Kidney epithelial cell (primary cell): ENCODE measurements around the gene DENND6B. TPM values are rescaled to one million over a fixed set of nuclear protein-coding genes. Genes with fewer than 3 reads are reported as not detected.
A peak's percentile ranks its signal among the peaks of the same experiment; 100 is the strongest.

Experiments used
- DNase-seq: peaks from one replicate; pipeline ENCODE4 v3.0.0-alpha.2; 2010; ENCODE audit warnings: low read depth
- H3K27me3 ChIP-seq: 2 replicates; pipeline ENCODE4 v1.6.0; 2011; ENCODE audit warnings: low read length; ENCODE audit not compliant: control insufficient read depth, insufficient read depth
- H3K36me3 ChIP-seq: 2 replicates; pipeline ENCODE4 v1.5.1; 2011; ENCODE audit warnings: low read length; ENCODE audit not compliant: control insufficient read depth, insufficient read depth
- H3K4me3 ChIP-seq: 2 replicates; pipeline ENCODE4 v1.5.1; 2011; ENCODE audit warnings: low read depth, mild to moderate bottlenecking, control low read depth, low read length
- total RNA-seq: library from RNA; depleted of rRNA; stranded (reverse); fragments of >200 nt; gene quantifications from 2 replicates; pipeline ENCODE4 v1.2.3, GENCODE V29; 2015
- TF ChIP-seq, protein P1 (sequence below): IDR thresholded peaks from 2 replicates; pipeline ENCODE4 v1.5.1; 2011; ENCODE audit warnings: mild to moderate bottlenecking, moderate library complexity, low read length, control low read depth, inconsistent platforms; ENCODE audit not compliant: insufficient read depth, poor library complexity, severe bottlenecking

The DENND6B gene
- total RNA-seq, 1 donor from 2014 or later: 4.5 TPM

DNA sequence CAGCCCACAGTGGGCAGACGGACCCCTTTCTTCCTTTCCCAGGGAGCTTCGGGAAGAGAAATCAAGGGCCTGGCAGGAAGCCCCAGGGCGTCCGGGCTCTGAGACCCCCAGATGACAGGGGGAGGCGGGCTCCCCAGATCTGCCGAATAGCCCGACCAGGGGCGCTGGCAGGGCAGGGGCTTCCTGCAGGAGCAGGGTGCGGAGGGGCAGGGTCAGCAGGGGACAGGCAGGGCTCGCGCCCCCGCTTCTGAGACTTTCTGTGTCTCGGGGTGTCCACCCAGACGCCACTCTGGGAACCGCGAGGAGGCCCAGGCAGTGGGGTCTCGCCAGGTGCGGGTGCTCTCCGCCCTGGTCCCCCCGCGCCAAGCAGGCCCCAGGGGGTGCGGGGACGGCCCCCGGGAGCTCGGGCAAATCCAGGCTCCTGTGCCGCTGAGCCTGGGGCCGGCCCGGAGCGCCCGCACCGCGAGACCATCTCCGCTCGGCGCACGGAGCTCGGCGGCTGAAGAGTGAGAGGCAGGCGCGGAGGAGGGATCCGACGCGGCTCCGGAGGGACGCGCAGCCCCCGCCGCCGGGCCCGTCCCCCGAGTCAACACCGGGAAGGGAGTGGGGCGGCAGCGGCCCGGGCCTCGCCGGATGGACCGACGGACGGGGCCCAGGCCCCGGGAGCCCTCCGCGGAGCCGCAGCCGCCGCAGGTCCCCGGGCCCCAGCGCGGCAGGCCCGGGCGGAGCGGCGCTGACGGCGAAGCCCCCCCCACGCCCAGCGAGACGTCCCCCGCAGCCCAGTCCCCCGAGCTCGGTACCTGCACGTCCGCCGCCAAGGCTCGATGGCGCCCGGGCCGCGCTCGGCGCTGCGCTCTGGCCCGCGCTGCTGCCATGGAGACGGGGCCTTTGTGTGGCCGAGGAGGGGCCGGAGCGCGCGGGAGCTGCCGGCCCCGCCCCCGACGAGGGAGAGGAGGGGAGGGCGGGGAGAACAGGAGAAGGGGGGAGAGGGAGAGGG is 19.8 kb downstream of the DENND6B start, which contains the start of gene PLXNB2:
Gene PLXNB2 (minus strand): TSS at position 894 of the 997 bp plus-strand sequence. CDS start 17,062 bp downstream, outside the sequence.
- TF ChIP-seq, protein P1, sequence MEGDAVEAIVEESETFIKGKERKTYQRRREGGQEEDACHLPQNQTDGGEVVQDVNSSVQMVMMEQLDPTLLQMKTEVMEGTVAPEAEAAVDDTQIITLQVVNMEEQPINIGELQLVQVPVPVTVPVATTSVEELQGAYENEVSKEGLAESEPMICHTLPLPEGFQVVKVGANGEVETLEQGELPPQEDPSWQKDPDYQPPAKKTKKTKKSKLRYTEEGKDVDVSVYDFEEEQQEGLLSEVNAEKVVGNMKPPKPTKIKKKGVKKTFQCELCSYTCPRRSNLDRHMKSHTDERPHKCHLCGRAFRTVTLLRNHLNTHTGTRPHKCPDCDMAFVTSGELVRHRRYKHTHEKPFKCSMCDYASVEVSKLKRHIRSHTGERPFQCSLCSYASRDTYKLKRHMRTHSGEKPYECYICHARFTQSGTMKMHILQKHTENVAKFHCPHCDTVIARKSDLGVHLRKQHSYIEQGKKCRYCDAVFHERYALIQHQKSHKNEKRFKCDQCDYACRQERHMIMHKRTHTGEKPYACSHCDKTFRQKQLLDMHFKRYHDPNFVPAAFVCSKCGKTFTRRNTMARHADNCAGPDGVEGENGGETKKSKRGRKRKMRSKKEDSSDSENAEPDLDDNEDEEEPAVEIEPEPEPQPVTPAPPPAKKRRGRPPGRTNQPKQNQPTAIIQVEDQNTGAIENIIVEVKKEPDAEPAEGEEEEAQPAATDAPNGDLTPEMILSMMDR: no peak
- Histone ChIP-seq H3K27me3 (no peaks in the 10 kb centered on the region), H3K4me3 (peak within 1 kb of the TSS; percentile 96), H3K36me3 (peaks cover 1% of the 10 kb centered on the region)
- no peak for DNase-seq

DNA sequence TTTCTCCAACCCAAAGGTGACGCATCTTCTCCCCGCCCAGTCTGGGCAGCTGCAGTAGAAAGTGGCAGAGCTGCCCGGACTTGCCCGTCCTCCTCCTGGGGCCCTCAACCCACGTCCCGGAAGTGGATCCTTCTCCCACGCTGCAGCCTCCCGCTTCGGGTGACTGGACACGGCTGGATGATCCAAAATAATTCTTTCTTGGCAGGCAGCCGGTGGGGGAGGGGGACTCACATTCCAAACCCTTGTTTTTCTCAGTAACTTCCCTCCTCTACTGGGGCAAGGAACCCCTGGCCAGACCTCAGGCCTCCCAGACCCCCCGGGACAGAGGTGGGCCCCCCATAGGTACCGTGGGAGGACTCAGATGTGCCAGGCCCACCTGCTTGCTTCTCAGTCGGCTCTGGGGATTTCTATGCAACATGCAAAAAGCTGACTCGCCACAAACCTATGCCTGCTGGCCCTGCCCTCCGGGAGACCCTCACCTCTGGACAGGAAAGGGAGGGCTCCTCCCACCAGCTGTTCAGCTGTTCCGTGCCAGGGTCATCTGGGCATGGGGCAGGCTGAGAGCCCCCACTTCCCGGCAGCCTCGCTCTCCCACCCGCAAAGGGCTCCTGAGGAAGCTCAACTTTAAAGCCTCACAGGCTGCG is 20.8 kb downstream of the DENND6B start:
- DNase-seq: peak; percentile 83
- Histone ChIP-seq H3K4me3 (peak overlapping the region; percentile 96), H3K36me3 (peaks cover 1% of the 10 kb centered on the region), H3K27me3 (no peaks in the 10 kb centered on the region)
- TF ChIP-seq, protein P1: no peak

DNA sequence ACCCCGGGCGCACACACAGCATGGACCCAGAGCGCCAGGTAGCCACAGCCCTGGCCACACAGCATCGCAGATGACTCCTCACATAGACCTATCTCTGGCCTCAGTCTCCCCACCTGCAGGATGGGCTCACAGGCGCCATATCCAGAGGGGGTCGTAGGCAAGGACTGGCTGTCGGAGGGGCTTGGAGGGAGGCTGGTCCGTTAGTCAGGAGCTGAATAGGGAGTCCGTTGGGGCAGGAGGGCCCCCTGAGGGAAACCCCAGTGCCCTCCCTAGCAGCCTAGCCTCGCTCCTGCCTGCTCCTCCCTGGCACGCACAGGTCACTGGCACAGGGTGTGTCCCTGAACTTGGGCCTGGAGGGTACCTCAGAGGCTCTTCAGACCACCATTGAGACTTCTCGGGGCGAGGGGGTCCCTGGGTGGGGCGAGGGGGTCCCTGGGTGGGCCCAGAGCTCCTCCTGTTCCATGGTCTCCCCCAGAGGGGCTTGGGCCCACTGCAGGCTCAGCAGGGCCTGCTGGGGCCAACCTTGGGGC is 21.4 kb downstream of the DENND6B start:
- H3K4me3 ChIP-seq: peak overlapping the region; percentile 96
- peaks cover 1% of the 10 kb centered on the region for H3K36me3 ChIP-seq
- TF ChIP-seq, protein P1: no peak
- no peak for DNase-seq
- no peaks in the 10 kb centered on the region for H3K27me3 ChIP-seq

DNA sequence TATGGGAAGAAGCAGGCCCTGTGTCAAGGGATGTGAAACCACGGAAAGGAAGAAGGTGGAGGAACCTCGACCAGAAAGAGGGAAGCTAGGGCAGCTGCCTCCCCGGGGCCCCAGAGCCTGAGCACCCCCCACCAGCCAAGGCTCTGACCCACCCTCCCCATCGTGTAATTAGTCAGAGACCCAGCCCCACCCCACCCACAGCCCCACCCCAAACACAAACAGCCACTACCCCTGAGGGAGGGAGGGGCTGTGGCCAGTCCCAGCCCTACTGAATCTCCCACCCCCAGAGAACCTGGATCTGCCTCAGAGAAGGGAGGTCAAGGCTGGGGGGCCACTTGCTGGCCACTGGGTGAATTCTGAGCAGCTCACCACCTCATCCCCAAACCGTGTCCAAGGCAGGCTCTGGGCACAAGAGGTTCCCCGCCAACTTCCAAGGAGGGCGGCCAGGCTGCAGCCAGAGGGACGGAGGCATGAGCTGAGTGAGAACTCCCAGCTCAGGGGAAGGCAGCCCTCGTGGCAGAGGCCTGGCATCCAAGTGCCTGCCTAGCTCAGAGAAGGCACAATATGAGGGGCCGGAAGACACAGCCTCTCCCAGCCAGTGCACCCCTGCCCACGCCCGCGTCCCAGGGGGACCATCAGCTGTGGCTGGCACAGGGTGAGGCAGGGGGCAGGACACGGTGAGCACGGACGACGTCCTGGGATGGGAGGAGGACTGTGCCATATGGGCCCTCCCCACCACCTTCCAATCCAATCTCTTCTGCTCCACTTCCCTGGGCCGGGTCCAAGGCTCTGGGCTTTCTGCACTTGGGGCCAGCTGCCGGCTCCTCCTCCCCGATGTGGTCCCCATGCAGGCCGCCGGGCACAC is 22.1 kb downstream of the DENND6B start:
- DNase-seq: no peak
- no peaks in the 10 kb centered on the region for H3K27me3 ChIP-seq
- H3K36me3 ChIP-seq: peaks cover 1% of the 10 kb centered on the region
- H3K4me3 ChIP-seq: peak overlapping the region; percentile 96
- TF ChIP-seq, protein P1: no peak

DNA sequence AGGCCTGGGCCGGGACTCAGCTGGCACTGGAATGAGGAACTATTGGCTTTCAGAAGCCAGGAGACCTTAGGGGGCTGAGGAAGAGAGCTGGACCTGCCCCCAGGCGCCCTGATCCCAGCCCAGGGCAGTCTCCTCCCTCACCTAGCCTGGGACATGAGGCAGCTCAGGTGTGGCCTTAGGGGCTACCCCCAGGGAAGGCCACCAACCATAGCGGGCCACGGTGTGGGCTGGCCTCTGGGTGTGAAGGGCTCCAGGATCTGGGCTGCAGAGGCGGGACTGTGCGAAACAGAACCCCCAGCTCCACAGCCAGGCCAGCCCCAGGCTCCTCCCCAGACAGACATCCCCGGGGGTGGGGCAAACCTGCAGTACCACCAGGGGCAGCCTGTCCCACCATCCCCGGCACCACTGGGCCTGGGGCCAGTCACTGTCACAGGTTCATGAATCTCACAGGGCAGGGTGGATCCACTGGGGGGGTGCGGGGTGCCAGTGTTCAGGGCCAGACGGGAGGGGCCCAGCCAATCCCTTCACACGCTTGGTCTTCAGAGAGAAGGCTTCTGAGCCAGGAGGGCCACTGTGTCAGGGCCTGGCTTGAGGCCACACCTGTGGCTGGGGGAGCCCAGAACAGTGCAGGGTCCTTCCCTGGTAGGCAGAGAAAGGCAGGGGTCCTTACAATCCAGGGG is 22.8 kb downstream of the DENND6B start:
- DNase-seq: no peak

More for the DNA sequence above, 22.8 kb downstream of the DENND6B start:
- H3K27me3 ChIP-seq: no peaks in the 10 kb centered on the region
- H3K4me3 ChIP-seq: no peak overlapping the region
- TF ChIP-seq, protein P1: peak; percentile 5
- H3K36me3 ChIP-seq: peaks cover 1% of the 10 kb centered on the region
